AG09319 (cell line): Measurements from ENCODE around the gene EXOC2.

Experiments used
- DNase-seq: peaks from one replicate; pipeline ENCODE4 v3.0.0-alpha.2; 2010; ENCODE audit warnings: low read depth; ENCODE audit errors: extremely low read depth
- CTCF ChIP-seq: IDR thresholded peaks from 2 replicates; pipeline ENCODE4 v1.5.1; 2011; ENCODE audit warnings: low read depth, mild to moderate bottlenecking, inconsistent platforms, low read length, moderate library complexity

EXOC2 gene

GRCh38 chr6:642805-643204 is 50.1 kb downstream of the EXOC2 start:
- no peak for DNase-seq
- TF ChIP-seq CTCF = no peak

- DNase-seq = no peak
- no peak for TF ChIP-seq CTCF
Observed at GRCh38 chr6:641225-641985, 51.5 kb downstream of the EXOC2 start.

GRCh38 chr6:636488-636887 is 56.5 kb downstream of the EXOC2 start:
- no peak for DNase-seq
- no peak for TF ChIP-seq CTCF

- TF ChIP-seq CTCF = no peak
- DNase-seq = no peak
Observed at GRCh38 chr6:635233-635632, 57.7 kb downstream of the EXOC2 start.

- DNase-seq = no peak
- TF ChIP-seq CTCF = no peak
Observed at GRCh38 chr6:633611-634010, 59.3 kb downstream of the EXOC2 start.

GRCh38 chr6:628766-629165 is 64.2 kb downstream of the EXOC2 start:
- DNase-seq = no peak
- no peak for TF ChIP-seq CTCF

GRCh38 chr6:626236-626635 is 66.7 kb downstream of the EXOC2 start:
- no peak for TF ChIP-seq CTCF
- no peak for DNase-seq
